Motor neuron (in vitro differentiated cells): Measurements from ENCODE around the gene RAPSN. TPM values are rescaled to one million over a fixed set of nuclear protein-coding genes. Genes with fewer than 3 reads are reported as not detected.
A peak's percentile ranks its signal among the peaks of the same experiment; 100 is the strongest.

Source experiments
- ATAC-seq, 8 experiments: fragments of 200-7000 bp; cut with Tn5 transposase; replicated peaks in 6 of 8; 2 replicates each; pipeline ENCODE4 v1.8.0; 2021; ENCODE audit warnings: mild to moderate bottlenecking in 8 of 8, moderate library complexity in 8 of 8
- H3K27ac ChIP-seq, 2 donors: fragments of 250-450 bp; sonication (Bioruptor Pico); 2 replicates each; pipeline ENCODE4 v1.9.0; 2021; ENCODE audit warnings: antibody characterized with exemption in 2 of 2, mild to moderate bottlenecking in 2 of 2, moderate library complexity in 1 of 2
- H3K4me1 ChIP-seq, 2 donors: fragments of 250-450 bp; sonication (Bioruptor Pico); replicated peaks in 1 of 2; 2 replicates each; pipeline ENCODE4 v1.6.1; 2021; ENCODE audit warnings: antibody characterized with exemption in 2 of 2, mild to moderate bottlenecking in 2 of 2, moderate library complexity in 1 of 2
- H3K4me3 ChIP-seq, 5 donors: fragments of 250-450 bp; sonication (Bioruptor Pico); 2 replicates each; pipeline ENCODE4 v1.9.0; 2021; ENCODE audit warnings: antibody characterized with exemption in 5 of 5, mild to moderate bottlenecking in 5 of 5, moderate library complexity in 4 of 5
- WGBS, 10 experiments: fragments of 450-650 bp; shearing (Covaris generic); methylation state at CpG; one replicate each; pipeline ENCODE4 v1.0.0; 2022; 5-methylcytosine and 5-hydroxymethylcytosine counted together
- in situ Hi-C, 9 experiments: fragments of 400-800 bp; cut with MboI; loops; one replicate each; pipeline ENCODE4 v1.15.0; 2021; ENCODE audit warnings: low sequenced_read_pairs in 9 of 9, low pct_unique_long_range_greater_than_20kb in 2 of 9; ENCODE audit not compliant: unreplicated experiment in 9 of 9
- total RNA-seq, 8 experiments: library from RNA; unstranded; fragments of 300-600 nt; gene quantifications; 2 replicates each; pipeline versions ENCODE4 v1.2.3 to v1.2.4, GENCODE V29; 2022

The RAPSN gene
- total RNA-seq, 8 experiments from 2014 or later, result 0.14 to 2.2 (median 0.75) TPM; not detected in 2

- in situ Hi-C loops, result loop anchor here in 1 of 9 experiments (25.0 kb wide), 1 partner anchor 145 kb away; the partner anchor contains the start of genes CELF1 and PTPMT1
- H3K27ac ChIP-seq, result no peak overlapping the region
Observed at GRCh38 chr11:47417712-47418111, 31.2 kb downstream of the RAPSN start.

DNA sequence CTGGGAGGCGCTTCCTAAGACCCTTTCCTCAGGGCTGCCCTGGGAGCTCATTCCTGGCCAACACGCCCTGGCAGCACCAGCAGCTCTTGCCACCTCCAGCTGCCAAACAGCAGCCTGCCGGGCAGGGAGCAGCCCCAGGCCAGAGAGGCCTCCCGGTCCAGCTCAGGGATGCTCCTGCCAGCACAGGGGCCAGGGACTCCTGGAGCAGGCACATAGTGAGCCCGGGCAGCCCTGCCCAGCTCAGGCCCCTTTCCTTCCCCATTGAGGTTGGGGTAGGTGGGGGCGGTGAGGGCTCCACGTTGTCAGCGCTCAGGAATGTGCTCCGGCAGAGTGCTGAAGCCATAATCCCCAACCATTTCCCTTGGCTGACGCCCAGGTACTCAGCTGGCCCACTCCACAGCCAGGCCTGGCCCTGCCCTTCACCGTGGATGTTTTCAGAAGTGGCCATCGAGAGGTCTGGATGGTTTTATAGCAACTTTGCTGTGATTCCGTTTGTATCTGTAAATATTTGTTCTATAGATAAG, 32.9 kb downstream of the RAPSN start:
- in situ Hi-C loops, result loop anchor here in 1 of 9 experiments (25.0 kb wide), 1 partner anchor 146 kb away; the partner anchor contains the start of genes CELF1 and PTPMT1
- no peak overlapping the region for H3K27ac ChIP-seq
- H3K4me3 ChIP-seq, result no peak overlapping the region
- WGBS, 10 experiments, result 0 to 88% (median 7%) methylated on average over 1 to 7 of the region's 13 CpGs; no CpG with 5 or more reads in 5 of the 10 experiments
- ATAC-seq, result peak; percentile 13 to 90 (median 68)
- H3K4me1 ChIP-seq, result no peaks in the 10 kb centered on the region

More at GRCh38 chr11:47417712-47418111, 31.2 kb downstream of the RAPSN start:
- 60 to 100% (median 83%) methylated on average over 1 to 5 of the region's 6 CpGs; no CpG with 5 or more reads in 5 of the 10 experiments for WGBS, 10 experiments
- H3K4me3 ChIP-seq, result no peak overlapping the region
- no peaks in the 10 kb centered on the region for H3K4me1 ChIP-seq
- no peak for ATAC-seq

- WGBS, 10 experiments, result 80 to 100% (median 91%) methylated on average over 2 to 6 of the region's 31 CpGs; no CpG with 5 or more reads in 6 of the 10 experiments
- Histone ChIP-seq H3K4me1 (no peaks in the 10 kb centered on the region), H3K27ac (no peak overlapping the region), H3K4me3 (no peak overlapping the region)
- ATAC-seq, result peak in 5 of 8 experiments; percentile 3 to 23 (median 11)
- in situ Hi-C loops, result loop anchor here in 1 of 9 experiments (25.0 kb wide), 1 partner anchor 147 kb away; the partner anchor contains the start of genes CELF1 and PTPMT1
Observed at GRCh38 chr11:47415091-47415854, 33.7 kb downstream of the RAPSN start.

GRCh38 chr11:47414685-47415070, 34.3 kb downstream of the RAPSN start:
- in situ Hi-C loops, result loop anchor here in 1 of 9 experiments (25.0 kb wide), 1 partner anchor 148 kb away; the partner anchor contains the start of genes CELF1 and PTPMT1
- ATAC-seq, result peak in 3 of 8 experiments; percentile 1 to 6 (median 6)
- 95 to 96% methylated on average over 4 of the region's 19 CpGs; no CpG with 5 or more reads in 8 of the 10 experiments for WGBS, 10 experiments

GRCh38 chr11:47413908-47414684, 34.8 kb downstream of the RAPSN start:
- no peak overlapping the region for H3K4me3 ChIP-seq
- 24 to 100% (median 80%) methylated on average over 1 to 11 of the region's 16 CpGs; no CpG with 5 or more reads in 5 of the 10 experiments for WGBS, 10 experiments
- in situ Hi-C loops, result loop anchor here in 1 of 9 experiments (25.0 kb wide), 1 partner anchor 148 kb away; the partner anchor contains the start of genes CELF1 and PTPMT1
- H3K4me1 ChIP-seq, result peaks cover 8% of the 10 kb centered on the region in 2 donors
- ATAC-seq, result peak in 5 of 8 experiments; percentile 3 to 20 (median 11)
- H3K27ac ChIP-seq, result no peak overlapping the region

More at GRCh38 chr11:47414685-47415070, 34.3 kb downstream of the RAPSN start:
- H3K27ac ChIP-seq, result no peak overlapping the region
- no peak overlapping the region for H3K4me3 ChIP-seq
- peaks cover 2% of the 10 kb centered on the region in 2 donors for H3K4me1 ChIP-seq

- Histone ChIP-seq H3K4me3 (no peak overlapping the region), H3K4me1 (peaks cover 9% of the 10 kb centered on the region in 2 donors), H3K27ac (no peak overlapping the region)
- no peak for ATAC-seq
- 60 to 88% (median 87%) methylated on average over 2 to 9 of the region's 13 CpGs; no CpG with 5 or more reads in 7 of the 10 experiments for WGBS, 10 experiments
- in situ Hi-C loops, result loop anchor here in 1 of 9 experiments (25.0 kb wide), 1 partner anchor 149 kb away; the partner anchor contains the start of genes CELF1 and PTPMT1
Observed at GRCh38 chr11:47413351-47413750, 35.6 kb downstream of the RAPSN start.

- peaks cover 13 to 14% of the 10 kb centered on the region in 2 donors for H3K4me1 ChIP-seq
- WGBS, 10 experiments, result 0 to 100% (median 85%) methylated on average over 1 to 4 of the region's 12 CpGs; no CpG with 5 or more reads in 7 of the 10 experiments
Observed at GRCh38 chr11:47411884-47412746, 36.8 kb downstream of the RAPSN start.

GRCh38 chr11:47410370-47411264, 38.3 kb downstream of the RAPSN start:
- in situ Hi-C loops, result loop anchor here in 1 of 9 experiments (25.0 kb wide), 1 partner anchor 152 kb away; the partner anchor contains the start of genes CELF1 and PTPMT1
- 28 to 100% (median 85%) methylated on average over 1 to 6 of the region's 12 CpGs; no CpG with 5 or more reads in 4 of the 10 experiments for WGBS, 10 experiments
- H3K4me1 ChIP-seq, result peaks cover 16 to 17% of the 10 kb centered on the region in 2 donors
- no peak for ATAC-seq
- H3K4me3 ChIP-seq, result no peak overlapping the region
- no peak overlapping the region for H3K27ac ChIP-seq

More at GRCh38 chr11:47411884-47412746, 36.8 kb downstream of the RAPSN start:
- no peak for ATAC-seq
- in situ Hi-C loops, result loop anchor here in 1 of 9 experiments (25.0 kb wide), 1 partner anchor 150 kb away; the partner anchor contains the start of genes CELF1 and PTPMT1
- Histone ChIP-seq H3K27ac (no peak overlapping the region), H3K4me3 (no peak overlapping the region)

- ATAC-seq, result peak in 2 of 8 experiments; percentile 4 to 6
- WGBS, 10 experiments, result 3 to 92% (median 90%) methylated on average over 2 to 11 of the region's 31 CpGs; no CpG with 5 or more reads in 7 of the 10 experiments
- Histone ChIP-seq H3K4me1 (peaks cover 16 to 17% of the 10 kb centered on the region in 2 donors), H3K4me3 (peak overlapping the region; percentile 61 to 84 (median 69)), H3K27ac (peak overlapping the region in 1 of 2 donors; percentile 93)
- in situ Hi-C loops, result loop anchor here in 1 of 9 experiments (25.0 kb wide), 1 partner anchor 153 kb away; the partner anchor contains the start of genes CELF1 and PTPMT1
Observed at GRCh38 chr11:47409440-47410369, 39.2 kb downstream of the RAPSN start.
